Peyer's patch (tissue), 4 donors: ENCODE results near the gene RASGRP2. TPM values are rescaled to one million over a fixed set of nuclear protein-coding genes. Genes with fewer than 3 reads are reported as not detected.
"Not testable (repeated sequence)": the region's sequence is repeated elsewhere in the genome, so short reads cannot be mapped to it uniquely, and the experiment has no call there.

ENCODE experiments used
- DNase-seq, 3 donors: peaks; one replicate each; pipeline ENCODE4 v3.0.0-alpha.2; 2017 to 2019
- H3K27ac ChIP-seq, 4 donors: fragments of 200-600 bp; sonication (generic); one replicate each; pipeline ENCODE4 v1.5.1; 2016 to 2019
- H3K27me3 ChIP-seq, 2 donors: fragments of 200-600 bp; sonication (generic); one replicate each; pipeline ENCODE4 v1.5.1; 2019
- H3K36me3 ChIP-seq, 3 donors: fragments of 200-600 bp; sonication (generic); one replicate each; pipeline ENCODE4 v1.5.1; 2016 to 2019
- H3K4me1 ChIP-seq, 4 donors: fragments of 200-600 bp; sonication (generic); one replicate each; pipeline ENCODE4 v1.5.1; 2016 to 2019
- H3K4me3 ChIP-seq, 4 donors: fragments of 200-600 bp; sonication (generic); 1 replicate in 3 of 4; 2 replicates in 1 of 4; pipeline ENCODE4 v1.5.1; 2016 to 2019; ENCODE audit warnings: mild to moderate bottlenecking in 1 of 4
- H3K9me3 ChIP-seq, 4 donors: fragments of 200-600 bp; sonication (generic); one replicate each; pipeline ENCODE4 v1.5.1; 2016 to 2019; ENCODE audit warnings: mild to moderate bottlenecking in 1 of 4
- POLR2A ChIP-seq, 2 donors: fragments of 450-650 bp; IDR thresholded peaks; one replicate each; pipeline ENCODE4 v1.5.1; 2017; ENCODE audit warnings: antibody characterized with exemption in 2 of 2, mild to moderate bottlenecking in 2 of 2, moderate library complexity in 2 of 2
- total RNA-seq, 4 donors: library from RNA; depleted of rRNA; stranded (reverse); fragments of >200 nt; gene quantifications; one replicate each; pipeline ENCODE4 v1.1.0, GENCODE V29; 2016
- TF ChIP-seq, protein P1 (sequence below), 6 experiments: fragments of 450-650 bp in 4 of 6; fragments of 200-600 bp in 2 of 6; sonication (generic) in 1 of 6; IDR thresholded peaks; one replicate each; pipeline ENCODE4 v1.5.1; 2017 to 2019; ENCODE audit warnings: antibody characterized with exemption in 6 of 6, mild to moderate bottlenecking in 3 of 6, moderate library complexity in 1 of 6

RASGRP2 gene
- total RNA-seq, 4 donors from 2014 or later: 11.5 to 210 (median 16.0) TPM

GRCh38 chr11:64711956-64712362 lies 32.0 kb downstream of the RASGRP2 start:
- Histone ChIP-seq H3K27me3 (peaks cover 0 to 50% of the 10 kb centered on the region in 2 donors), H3K4me1 (peaks cover 0 to 22% (median 10%) of the 10 kb centered on the region in 4 donors), H3K4me3 (no peak overlapping the region), H3K9me3 (no peaks in the 10 kb centered on the region), H3K27ac (no peak overlapping the region), H3K36me3 (no peaks in the 10 kb centered on the region)
- DNase-seq: no peak
- TF ChIP-seq POLR2A (IDR thresholded peaks at IDR 0.05): no peak
- TF ChIP-seq, protein P1, sequence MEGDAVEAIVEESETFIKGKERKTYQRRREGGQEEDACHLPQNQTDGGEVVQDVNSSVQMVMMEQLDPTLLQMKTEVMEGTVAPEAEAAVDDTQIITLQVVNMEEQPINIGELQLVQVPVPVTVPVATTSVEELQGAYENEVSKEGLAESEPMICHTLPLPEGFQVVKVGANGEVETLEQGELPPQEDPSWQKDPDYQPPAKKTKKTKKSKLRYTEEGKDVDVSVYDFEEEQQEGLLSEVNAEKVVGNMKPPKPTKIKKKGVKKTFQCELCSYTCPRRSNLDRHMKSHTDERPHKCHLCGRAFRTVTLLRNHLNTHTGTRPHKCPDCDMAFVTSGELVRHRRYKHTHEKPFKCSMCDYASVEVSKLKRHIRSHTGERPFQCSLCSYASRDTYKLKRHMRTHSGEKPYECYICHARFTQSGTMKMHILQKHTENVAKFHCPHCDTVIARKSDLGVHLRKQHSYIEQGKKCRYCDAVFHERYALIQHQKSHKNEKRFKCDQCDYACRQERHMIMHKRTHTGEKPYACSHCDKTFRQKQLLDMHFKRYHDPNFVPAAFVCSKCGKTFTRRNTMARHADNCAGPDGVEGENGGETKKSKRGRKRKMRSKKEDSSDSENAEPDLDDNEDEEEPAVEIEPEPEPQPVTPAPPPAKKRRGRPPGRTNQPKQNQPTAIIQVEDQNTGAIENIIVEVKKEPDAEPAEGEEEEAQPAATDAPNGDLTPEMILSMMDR (IDR thresholded peaks at IDR 0.05): no peak

DNA sequence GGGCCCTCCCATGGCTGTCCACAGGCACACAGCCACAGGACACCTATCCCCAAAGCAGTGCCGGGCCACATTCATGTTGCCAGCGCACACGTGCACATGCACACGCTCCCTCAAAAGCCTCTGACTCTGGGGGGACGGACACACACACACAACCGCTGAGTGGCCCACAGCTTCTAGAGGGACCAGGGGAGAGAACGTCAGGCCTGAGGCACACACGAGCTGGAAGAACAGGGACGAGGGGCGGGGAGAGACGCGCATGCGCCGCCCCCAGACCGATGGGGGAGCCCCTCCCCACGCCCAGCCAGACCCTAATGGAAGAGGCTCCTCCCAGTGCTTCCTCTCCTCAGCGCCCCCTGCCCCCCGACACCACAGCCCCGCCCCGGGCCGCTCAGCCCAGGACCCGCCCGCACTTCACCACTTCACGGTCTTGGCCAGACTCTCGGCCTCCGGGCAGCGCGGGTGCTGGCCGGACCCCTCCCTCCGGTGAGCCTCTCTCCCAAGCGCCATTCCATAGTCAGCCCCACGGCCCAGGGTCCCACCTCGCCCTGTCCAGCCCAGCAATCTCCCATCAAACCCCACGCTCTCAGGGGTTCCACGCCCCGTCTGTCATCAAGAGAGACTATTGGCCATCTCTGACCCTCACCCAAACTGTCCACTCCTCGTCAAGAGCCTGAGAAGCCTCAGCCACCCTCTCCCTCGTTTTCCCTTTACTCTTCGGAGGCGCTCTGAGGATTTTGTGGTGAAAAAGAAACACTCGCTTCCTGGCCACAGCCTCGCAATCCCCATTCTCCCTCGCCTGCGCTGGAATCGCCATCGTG lies 32.6 kb downstream of the RASGRP2 start:
- no peaks in the 10 kb centered on the region for H3K36me3 ChIP-seq
- no peaks in the 10 kb centered on the region for H3K9me3 ChIP-seq
- H3K27ac ChIP-seq: no peak overlapping the region
- H3K4me3 ChIP-seq: no peak overlapping the region
- DNase-seq: no peak
- TF ChIP-seq POLR2A (IDR thresholded peaks at IDR 0.05): no peak
- TF ChIP-seq, protein P1 (IDR thresholded peaks at IDR 0.05): no peak
- peaks cover 0 to 22% (median 10%) of the 10 kb centered on the region in 4 donors for H3K4me1 ChIP-seq
- H3K27me3 ChIP-seq: peaks cover 0 to 45% of the 10 kb centered on the region in 2 donors

DNA sequence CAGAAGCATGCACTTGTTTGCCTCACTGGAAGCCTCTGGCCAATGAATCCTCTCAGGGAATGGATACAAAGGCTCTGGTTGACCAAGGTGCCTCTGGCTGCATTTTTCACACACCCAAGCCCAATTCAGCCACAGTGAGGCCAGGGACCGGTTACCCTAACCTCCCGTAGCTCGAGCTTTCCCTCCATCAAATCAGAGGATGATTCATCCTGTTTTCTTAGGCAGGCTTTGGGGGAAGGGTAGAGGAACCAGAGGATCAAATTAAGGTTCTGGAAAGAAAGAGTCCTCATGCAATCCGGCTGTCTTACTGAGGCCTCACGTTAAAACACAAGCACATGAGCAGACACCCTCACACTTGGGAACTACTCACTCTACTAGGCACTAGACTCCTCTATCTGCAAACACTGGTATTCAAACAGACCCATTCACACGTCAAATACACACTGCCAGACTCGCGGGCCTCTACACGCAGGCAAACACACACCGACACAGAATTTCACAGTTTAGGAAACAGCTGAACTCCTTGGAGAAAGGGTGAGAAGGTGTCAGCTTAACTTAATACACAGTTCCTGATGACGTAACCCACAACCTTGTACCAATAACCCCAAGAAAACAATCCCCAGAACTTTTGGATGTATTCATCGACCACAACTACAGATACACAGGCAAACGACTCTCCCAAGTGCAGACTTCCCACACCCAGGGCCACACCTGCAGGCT lies 33.4 kb downstream of the RASGRP2 start:
- no peaks in the 10 kb centered on the region for H3K9me3 ChIP-seq
- no peak for TF ChIP-seq POLR2A (IDR thresholded peaks at IDR 0.05)
- TF ChIP-seq, protein P1 (IDR thresholded peaks at IDR 0.05): no peak
- no peak overlapping the region for H3K27ac ChIP-seq
- no peaks in the 10 kb centered on the region for H3K36me3 ChIP-seq
- H3K27me3 ChIP-seq: peaks cover 0 to 41% of the 10 kb centered on the region in 2 donors
- H3K4me3 ChIP-seq: no peak overlapping the region
- no peak for DNase-seq
- H3K4me1 ChIP-seq: peaks cover 0 to 22% (median 10%) of the 10 kb centered on the region in 4 donors

DNA sequence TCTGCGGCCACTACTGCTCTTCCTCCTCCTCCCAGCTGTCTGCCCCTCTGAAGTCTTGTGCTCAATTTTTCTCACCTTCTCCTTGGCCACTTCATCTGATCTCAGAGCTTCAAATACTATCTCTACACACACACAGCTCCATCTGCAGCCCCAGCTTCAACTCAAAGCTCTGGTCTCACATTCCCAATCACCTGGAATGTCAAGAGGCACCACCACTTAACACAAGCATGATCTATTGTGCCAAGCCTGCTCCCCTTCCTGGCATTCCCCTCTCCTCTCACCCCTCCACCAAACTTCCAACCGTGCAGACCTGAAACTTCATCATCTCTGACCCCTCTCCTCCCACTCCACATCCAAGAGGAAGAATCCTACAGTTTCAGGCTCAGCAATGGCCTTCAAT lies 38.4 kb downstream of the RASGRP2 start:
- Histone ChIP-seq H3K27ac (no peak overlapping the region), H3K9me3 (no peaks in the 10 kb centered on the region), H3K36me3 (no peaks in the 10 kb centered on the region), H3K4me1 (no peaks in the 10 kb centered on the region), H3K4me3 (no peak overlapping the region), H3K27me3 (peaks cover 0 to 4% of the 10 kb centered on the region in 2 donors)
- no peak for TF ChIP-seq POLR2A (IDR thresholded peaks at IDR 0.05)
- TF ChIP-seq, protein P1 (IDR thresholded peaks at IDR 0.05): no peak
- DNase-seq: no peak

DNA sequence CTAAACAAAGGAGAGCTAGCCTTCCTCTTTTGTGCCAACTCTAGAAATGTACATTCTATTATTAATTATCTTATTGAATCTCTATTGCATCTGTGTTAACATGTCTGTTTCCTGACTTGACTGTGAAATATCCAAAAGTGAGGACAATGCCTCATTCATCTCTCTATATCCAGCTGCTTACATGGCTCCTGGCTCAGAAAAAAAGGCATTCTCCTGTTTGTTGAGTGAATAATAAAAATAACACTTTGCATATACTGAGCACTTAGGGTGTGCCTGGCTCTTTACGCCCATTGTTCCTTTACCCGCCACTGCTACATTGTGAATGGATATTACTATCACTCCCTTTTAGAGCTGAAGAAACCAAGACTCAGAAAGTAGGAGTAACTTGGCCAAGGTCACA lies 40.9 kb downstream of the RASGRP2 start:
- no peak for DNase-seq
- H3K27ac ChIP-seq: no peak overlapping the region
- H3K4me1 ChIP-seq: no peaks in the 10 kb centered on the region
- no peaks in the 10 kb centered on the region for H3K9me3 ChIP-seq
- H3K36me3 ChIP-seq: no peaks in the 10 kb centered on the region
- TF ChIP-seq, protein P1 (IDR thresholded peaks at IDR 0.05): no peak
- TF ChIP-seq POLR2A (IDR thresholded peaks at IDR 0.05): no peak
- no peak overlapping the region for H3K4me3 ChIP-seq
- H3K27me3 ChIP-seq: no peaks in the 10 kb centered on the region

GRCh38 chr11:64701956-64702355 lies 42.0 kb downstream of the RASGRP2 start:
- not testable (repeated sequence) for DNase-seq, H3K27me3 ChIP-seq

More at GRCh38 chr11:64701956-64702355, 42.0 kb downstream of the RASGRP2 start:
- H3K36me3 ChIP-seq, H3K4me1 ChIP-seq, H3K27ac ChIP-seq, H3K4me3 ChIP-seq, H3K9me3 ChIP-seq: not testable (repeated sequence)
